Naive thymus-derived CD8-positive, alpha-beta T cell (primary cell): ENCODE measurements around the gene C5AR2. TPM values are rescaled to one million over a fixed set of nuclear protein-coding genes. Genes with fewer than 3 reads are reported as not detected.
"Not testable (repeated sequence)": the region's sequence is repeated elsewhere in the genome, so short reads cannot be mapped to it uniquely, and the experiment has no call there.

Source experiments
- ATAC-seq, 2 donors: fragments of 150-1000 bp; cut with Tn5 transposase in 1 of 2; sonication (Bioruptor Pico), chemical (Tn5 transposase) in 1 of 2; 1 replicate in 1 of 2; 2 replicates in 1 of 2; pipeline ENCODE4 v1.10.0; 2021; ENCODE audit warnings: mild to moderate bottlenecking in 2 of 2, moderate library complexity in 2 of 2
- POLR2A ChIA-PET: fragments of 350-600 bp; sonication (Branson Sonifier 250); formaldehyde crosslinking; loops from one replicate; lab custom pipeline; 2021; ENCODE audit warnings: antibody characterized with exemption; lab: Charles Lee
- DNase-seq, 10 donors: peaks; one replicate each; pipeline versions ENCODE4 v3.0.0 to v3.0.0-alpha.2; 2020 to 2022
- H3K27ac Mint-ChIP-seq, 10 donors: one replicate each; pipeline ENCODE4 v1.8.0; 2020 to 2022; ENCODE audit warnings: mild to moderate bottlenecking in 10 of 10, mixed read lengths in 10 of 10, moderate library complexity in 4 of 10, inconsistent platforms in 1 of 10
- H3K27me3 Mint-ChIP-seq, 5 donors: one replicate each; pipeline ENCODE4 v1.8.0; 2021 to 2022; ENCODE audit warnings: mixed read lengths in 5 of 5
- H3K36me3 Mint-ChIP-seq, 3 donors: one replicate each; pipeline ENCODE4 v1.8.0; 2020 to 2022; ENCODE audit warnings: mixed read lengths in 3 of 3, mild to moderate bottlenecking in 2 of 3, inconsistent platforms in 1 of 3
- H3K4me1 Mint-ChIP-seq, 4 donors: one replicate each; pipeline ENCODE4 v1.8.0; 2021 to 2022; ENCODE audit warnings: mixed read lengths in 4 of 4
- H3K4me3 Mint-ChIP-seq, 10 donors: one replicate each; pipeline ENCODE4 v1.8.0; 2020 to 2022; ENCODE audit warnings: mild to moderate bottlenecking in 10 of 10, mixed read lengths in 10 of 10, moderate library complexity in 6 of 10, inconsistent platforms in 1 of 10
- H3K9me3 Mint-ChIP-seq, 9 donors: one replicate each; pipeline ENCODE4 v1.8.0; 2020 to 2022; ENCODE audit warnings: mixed read lengths in 9 of 9, mild to moderate bottlenecking in 3 of 9, inconsistent platforms in 1 of 9, moderate library complexity in 1 of 9
- polyA plus RNA-seq, 3 donors: library from polyadenylated mRNA; unstranded; fragments of 300-500 nt; fragmentation: Illumina TruSeq; gene quantifications; one replicate each; pipeline ENCODE4 v1.2.3, GENCODE V29; 2021
- total RNA-seq, 8 experiments: library from RNA in 2 of 8; stranded (reverse) in 2 of 8; gene quantifications; one replicate each; pipeline ENCODE4 v1.2.3 and lab custom pipeline; 2021 to 2026

Gene C5AR2
- total and polyA plus RNA-seq, 5 experiments from 2014 or later, result 0.29 to 0.30 TPM; not detected in 3

DNA sequence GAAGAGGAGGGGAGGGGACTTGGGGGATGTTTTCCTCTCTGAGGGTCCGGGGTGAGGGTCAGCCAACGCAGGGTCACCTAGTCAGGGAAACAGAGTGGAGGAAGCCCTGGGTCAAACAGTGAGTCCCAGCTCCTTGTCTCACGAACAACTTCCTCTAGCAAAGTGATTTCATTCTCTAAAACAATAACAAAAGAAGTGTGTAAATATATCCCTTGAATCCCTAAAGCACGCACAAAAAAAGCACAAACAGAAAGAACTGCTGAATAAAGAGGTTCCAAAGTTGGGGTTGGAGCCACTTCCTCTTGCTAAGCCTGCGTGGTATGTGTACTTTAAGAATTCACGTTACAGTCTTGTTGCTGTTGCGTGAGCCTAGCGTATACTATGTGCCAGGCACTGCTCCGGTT is 1.5 kb upstream of the C5AR2 start:
- POLR2A ChIA-PET, result interaction anchor here (0.7 kb wide), 1 partner anchor 362 kb away, joined by 3 read pairs; no protein-coding TSS in a partner anchor
- Mint-ChIP-seq H3K4me3 (peak overlapping the region in 1 of 10 donors; percentile 48), H3K4me1 (peaks cover 0 to 10% (median 3%) of the 10 kb centered on the region in 4 donors), H3K36me3 (no peaks in the 10 kb centered on the region), H3K27ac (no peak overlapping the region), H3K9me3 (no peaks in the 10 kb centered on the region), H3K27me3 (peaks cover 0 to 11% (median 1%) of the 10 kb centered on the region in 5 donors)
- ATAC-seq, result no peak
- no peak for DNase-seq

DNA sequence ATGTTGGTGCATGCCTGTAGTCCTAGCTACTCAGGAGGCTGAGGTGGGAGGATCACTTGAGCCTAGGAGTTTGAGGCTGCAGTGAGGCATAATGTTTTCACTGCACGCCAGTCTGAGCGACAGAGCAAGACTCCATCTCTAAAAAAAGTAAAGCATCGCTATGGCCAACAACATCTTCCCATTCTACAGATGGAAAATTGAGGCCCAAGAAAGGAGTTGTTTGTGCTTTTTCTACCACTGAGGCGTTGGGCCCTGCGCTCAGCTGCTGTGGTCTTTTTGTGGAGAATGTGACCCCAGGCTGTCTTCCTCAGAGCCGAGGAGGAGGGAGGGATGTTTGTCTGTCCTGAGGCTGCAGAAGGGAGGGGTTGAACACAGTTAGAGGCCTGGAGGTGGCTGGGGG is 485 bp upstream of the C5AR2 start:
- Mint-ChIP-seq H3K27ac (peak overlapping the region in 1 of 10 donors; percentile 38), H3K27me3 (peaks cover 0 to 3% (median 0%) of the 10 kb centered on the region in 5 donors), H3K36me3 (no peaks in the 10 kb centered on the region), H3K4me3 (no peak overlapping the region), H3K4me1 (peaks cover 2 to 17% (median 7%) of the 10 kb centered on the region in 4 donors), H3K9me3 (no peaks in the 10 kb centered on the region)
- no peak for ATAC-seq
- DNase-seq, result no peak
- POLR2A ChIA-PET, result no interaction called here

DNA sequence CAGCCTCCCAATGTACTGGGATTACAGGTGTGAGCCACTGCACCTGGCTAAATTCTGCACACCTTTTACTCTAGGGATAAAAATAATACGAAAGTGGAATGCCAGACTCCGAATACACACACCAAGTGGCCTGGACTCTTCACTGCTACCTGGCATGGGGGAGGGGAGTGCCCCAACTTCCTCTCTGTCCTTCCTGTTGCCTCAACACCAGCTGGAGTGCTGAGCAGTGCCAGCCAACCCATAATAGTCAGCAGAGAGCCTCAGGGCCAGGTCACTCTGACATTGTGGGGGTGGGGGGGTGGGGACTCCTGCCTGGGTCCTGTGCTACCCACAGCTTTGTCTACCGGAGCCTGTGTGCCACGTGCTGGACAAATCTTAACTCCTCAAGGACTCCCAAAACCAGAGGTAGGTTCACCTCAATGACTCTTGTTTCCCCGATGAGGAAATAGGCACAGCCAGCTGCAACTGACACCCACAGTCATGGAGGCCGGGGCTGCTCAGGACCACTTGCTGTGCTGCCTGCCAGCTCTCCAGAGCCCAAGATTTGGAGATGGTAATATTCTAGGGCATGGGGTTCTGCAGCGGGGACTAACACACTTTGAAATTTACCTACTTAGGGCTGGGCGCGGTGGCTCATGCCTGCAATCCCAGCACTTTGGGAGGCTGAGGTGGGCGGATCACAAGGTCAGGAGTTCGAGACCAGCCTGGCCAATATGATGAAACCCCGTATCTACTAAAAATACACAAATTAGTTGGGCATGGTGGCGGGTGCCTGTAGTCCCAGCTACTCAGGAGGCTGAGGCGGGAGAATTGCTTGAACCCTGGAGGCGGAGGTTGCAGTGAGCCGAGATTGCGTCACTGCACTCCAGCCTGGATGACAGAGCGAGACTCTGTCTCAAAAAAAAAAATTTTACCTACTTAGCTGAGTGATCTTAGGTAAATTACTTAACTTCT is 5.1 kb downstream of the C5AR2 start:
- H3K27ac Mint-ChIP-seq, result peak overlapping the region in 3 of 10 donors; percentile 20 to 72 (median 29)
- POLR2A ChIA-PET, H3K36me3 Mint-ChIP-seq, H3K27me3 Mint-ChIP-seq, H3K9me3 Mint-ChIP-seq: not testable (repeated sequence)
- ATAC-seq (peak in 1 of 2 donors; percentile 47), DNase-seq (peak in 1 of 10 donors; percentile 19)
- peak overlapping the region in 2 of 10 donors; percentile 18 to 19 for H3K4me3 Mint-ChIP-seq
- H3K4me1 Mint-ChIP-seq, result peaks cover 5 to 18% (median 13%) of the 10 kb centered on the region in 4 donors

- POLR2A ChIA-PET, result no interaction called here
- Mint-ChIP-seq H3K27me3 (peaks cover 0 to 7% (median 0%) of the 10 kb centered on the region in 5 donors), H3K4me3 (peak overlapping the region in 1 of 10 donors; percentile 64), H3K36me3 (no peaks in the 10 kb centered on the region), H3K9me3 (no peaks in the 10 kb centered on the region), H3K27ac (no peak overlapping the region), H3K4me1 (peaks cover 5 to 18% (median 13%) of the 10 kb centered on the region in 4 donors)
- no peak for ATAC-seq
- no peak for DNase-seq
Measured at GRCh38 chr19:47339196-47339880, 7.4 kb downstream of the C5AR2 start.

- ATAC-seq (no peak), DNase-seq (no peak)
- POLR2A ChIA-PET, result no interaction called here
- H3K4me3 Mint-ChIP-seq, result no peak overlapping the region
- no peak overlapping the region for H3K27ac Mint-ChIP-seq
- no peaks in the 10 kb centered on the region for H3K36me3 Mint-ChIP-seq
- H3K27me3 Mint-ChIP-seq, result peaks cover 0 to 7% (median 0%) of the 10 kb centered on the region in 5 donors
- no peaks in the 10 kb centered on the region for H3K9me3 Mint-ChIP-seq
- peaks cover 5 to 14% (median 10%) of the 10 kb centered on the region in 4 donors for H3K4me1 Mint-ChIP-seq
Measured at GRCh38 chr19:47340477-47341208, 8.7 kb downstream of the C5AR2 start.

- DNase-seq, result no peak
- no peaks in the 10 kb centered on the region for H3K9me3 Mint-ChIP-seq
- H3K27ac Mint-ChIP-seq, result peak overlapping the region in 1 of 10 donors; percentile 25
- H3K4me3 Mint-ChIP-seq, result no peak overlapping the region
- H3K4me1 Mint-ChIP-seq, result peaks cover under 1 to 5% (median 4%) of the 10 kb centered on the region in 4 donors
- peaks cover 0 to 7% (median 0%) of the 10 kb centered on the region in 5 donors for H3K27me3 Mint-ChIP-seq
- no peaks in the 10 kb centered on the region for H3K36me3 Mint-ChIP-seq
- POLR2A ChIA-PET, result no interaction called here
- no peak for ATAC-seq
Measured at GRCh38 chr19:47341734-47342133, 9.8 kb downstream of the C5AR2 start.

DNA sequence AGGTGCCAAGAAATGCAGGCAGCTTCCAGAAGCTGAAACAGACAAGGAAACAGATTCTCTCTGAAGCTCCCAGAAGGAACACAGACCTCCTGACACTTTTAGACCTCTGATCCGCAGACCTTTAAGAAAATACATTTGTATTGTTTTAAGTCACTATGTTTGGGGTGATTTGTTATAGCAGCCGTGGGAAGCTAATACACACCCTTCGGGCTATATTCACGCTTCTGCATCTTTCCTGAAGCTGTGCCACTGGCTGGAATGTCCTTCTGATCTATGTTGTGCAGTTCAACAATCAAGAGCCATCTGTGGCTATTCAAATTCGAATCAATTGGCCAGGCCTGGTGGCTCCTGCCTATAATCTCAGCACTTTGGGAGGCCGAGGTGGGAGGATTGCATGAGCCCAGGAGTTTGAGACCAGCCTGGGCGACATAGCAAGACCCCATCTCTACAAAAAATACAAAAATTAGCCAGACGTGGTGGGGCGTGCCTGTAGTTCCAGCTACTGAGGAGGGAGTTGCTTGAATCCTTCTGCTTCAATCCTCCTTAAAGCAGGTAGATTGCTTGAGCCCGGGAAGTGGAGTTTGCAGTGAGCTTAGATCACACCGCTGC is 11.3 kb downstream of the C5AR2 start:
- Mint-ChIP-seq H3K9me3 (no peaks in the 10 kb centered on the region), H3K4me3 (no peak overlapping the region), H3K36me3 (no peaks in the 10 kb centered on the region), H3K27ac (no peak overlapping the region), H3K4me1 (peaks cover 0 to 3% (median 1%) of the 10 kb centered on the region in 4 donors), H3K27me3 (peaks cover 0 to 7% (median 0%) of the 10 kb centered on the region in 5 donors)
- DNase-seq, result no peak
- POLR2A ChIA-PET, result no interaction called here
- ATAC-seq, result no peak

- ATAC-seq (no peak), DNase-seq (no peak)
- H3K36me3 Mint-ChIP-seq, result no peaks in the 10 kb centered on the region
- POLR2A ChIA-PET, result no interaction called here
- no peak overlapping the region for H3K27ac Mint-ChIP-seq
- H3K27me3 Mint-ChIP-seq, result peaks cover 0 to 7% (median 0%) of the 10 kb centered on the region in 5 donors
- no peak overlapping the region for H3K4me3 Mint-ChIP-seq
- no peaks in the 10 kb centered on the region for H3K9me3 Mint-ChIP-seq
- H3K4me1 Mint-ChIP-seq, result peaks cover 2 to 13% (median 9%) of the 10 kb centered on the region in 4 donors
Measured at GRCh38 chr19:47344425-47344824, 12.4 kb downstream of the C5AR2 start.

GRCh38 chr19:47346024-47346423 is 14.0 kb downstream of the C5AR2 start:
- H3K9me3 Mint-ChIP-seq, ATAC-seq, DNase-seq, H3K36me3 Mint-ChIP-seq, H3K27ac Mint-ChIP-seq, POLR2A ChIA-PET, H3K27me3 Mint-ChIP-seq, H3K4me3 Mint-ChIP-seq: not testable (repeated sequence)
- H3K4me1 Mint-ChIP-seq, result peaks cover 13 to 27% (median 24%) of the 10 kb centered on the region in 4 donors

DNA sequence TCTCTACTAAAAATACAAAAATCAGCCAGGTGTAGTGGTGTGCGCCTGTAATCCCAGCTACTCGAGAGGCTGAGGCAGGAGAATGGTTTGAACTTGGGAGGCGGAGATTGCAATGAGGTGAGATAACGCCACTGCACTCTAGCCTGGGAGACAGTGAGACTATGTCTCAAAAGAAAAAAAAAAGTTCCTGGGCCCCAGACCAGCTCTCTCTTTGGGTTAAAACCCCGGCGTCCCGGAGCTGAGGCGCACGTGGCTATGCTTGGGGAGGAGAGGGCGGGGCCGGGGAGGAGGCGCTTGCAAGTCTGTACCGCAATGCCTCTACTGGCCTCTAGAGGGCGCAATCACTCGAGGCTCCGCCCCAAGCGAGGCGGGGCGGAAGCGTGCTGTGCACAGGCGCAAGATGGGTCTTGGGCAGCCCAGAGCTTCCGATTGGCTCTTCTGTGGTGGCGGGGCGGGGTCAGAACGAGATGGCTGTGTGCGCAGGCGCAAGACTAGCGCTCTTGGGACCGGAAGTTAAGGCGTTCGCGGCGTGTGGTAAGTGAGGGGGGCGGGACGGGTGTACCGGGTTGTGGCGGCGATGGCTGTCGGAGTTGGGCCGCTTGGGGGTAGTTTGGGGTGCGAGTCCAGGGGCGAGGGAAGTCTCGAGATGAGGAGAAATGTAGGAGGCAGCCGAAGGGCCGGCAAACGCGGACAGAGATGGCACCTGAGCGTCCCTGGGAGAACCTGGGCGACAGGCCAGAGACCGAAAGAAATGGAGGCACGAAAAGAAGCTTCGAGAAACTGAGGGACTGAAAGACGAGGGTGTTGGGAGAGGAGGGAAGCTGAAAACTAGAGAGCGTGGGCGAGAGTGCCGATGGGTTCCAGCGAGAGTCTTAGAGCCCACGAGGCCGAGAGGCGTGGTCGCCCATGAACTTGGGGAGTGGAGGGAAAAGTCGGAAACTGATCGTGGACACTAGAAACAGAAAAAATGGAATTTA is 17.1 kb downstream of the C5AR2 start, which contains the start of gene DHX34:
Gene DHX34, plus strand, starts transcription at position 497 of the 977 bp plus-strand sequence. CDS start 3,716 bp downstream, outside the sequence.
- ATAC-seq (peak; percentile 95 to 96), DNase-seq (peak; percentile 95 to 100 (median 99))
- Mint-ChIP-seq H3K4me1 (peaks cover 17 to 48% (median 37%) of the 10 kb centered on the region in 4 donors), H3K9me3 (no peaks in the 10 kb centered on the region), H3K27ac (peak within 1 kb of the TSS; percentile 81 to 98 (median 94)), H3K36me3 (peaks cover 0 to 17% (median 1%) of the 10 kb centered on the region in 3 donors), H3K27me3 (no peaks in the 10 kb centered on the region), H3K4me3 (peak within 1 kb of the TSS; percentile 91 to 99 (median 96))
- POLR2A ChIA-PET, result interaction anchor here (0.6 to 1.6 kb wide), 15 partner anchors 10 to 1449 kb away, joined by 3 to 9 read pairs (median 4); partner anchors contain the start of genes AP2S1, CCDC9, INAFM1 and NOP53

DNA sequence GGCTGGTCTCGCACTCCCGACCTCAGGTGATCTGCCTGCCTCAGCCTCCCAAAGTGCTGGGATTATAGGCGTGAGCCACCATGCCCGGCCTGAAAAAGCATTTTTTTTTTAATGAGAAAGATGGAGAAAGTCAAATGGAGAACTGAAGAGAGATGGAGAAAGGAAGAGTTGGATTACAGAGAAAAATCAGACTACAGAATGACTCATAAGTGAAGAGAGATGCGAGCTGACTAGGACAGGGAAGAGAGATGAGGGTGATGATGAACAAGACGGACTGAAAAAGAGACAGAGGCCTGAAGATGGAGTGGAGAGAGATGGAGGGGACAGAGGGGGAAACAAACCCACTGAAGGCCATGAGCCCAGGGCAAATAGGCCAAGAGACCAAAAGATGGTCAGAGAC is 18.7 kb downstream of the C5AR2 start:
- Mint-ChIP-seq H3K27me3 (peaks cover 0 to 2% (median 0%) of the 10 kb centered on the region in 5 donors), H3K4me3 (peak overlapping the region; percentile 19 to 97 (median 70)), H3K27ac (peak overlapping the region in 7 of 10 donors; percentile 19 to 81 (median 40)), H3K9me3 (no peaks in the 10 kb centered on the region), H3K36me3 (peaks cover 0 to 26% (median 5%) of the 10 kb centered on the region in 3 donors), H3K4me1 (peaks cover 18 to 55% (median 39%) of the 10 kb centered on the region in 4 donors)
- DNase-seq, result no peak
- POLR2A ChIA-PET, result interaction anchor here (1.2 kb wide), 2 partner anchors 395 to 500 kb away, joined by 3 read pairs; partner anchors contain the start of genes AP2S1 and NOP53
- ATAC-seq, result no peak
